OCI-LY7 (cell line): Measurements from ENCODE around the gene TMEM59L. TPM values are rescaled to one million over a fixed set of nuclear protein-coding genes. Genes with fewer than 3 reads are reported as not detected.

Experiments
- BruUV-seq: library from RNA; stranded (reverse); fragments of 400-500 nt; replicated peaks from 2 replicates; lab custom pipeline; 2021; lab: Mats Ljungman, UMichigan
- CTCF ChIA-PET: fragments of 300-600 bp; sonication (Branson Sonifier 250); formaldehyde crosslinking; loops from one replicate; lab custom pipeline; 2022; ENCODE audit warnings: antibody characterized with exemption; ENCODE audit not compliant: unreplicated experiment; lab: Charles Lee
- POLR2A ChIA-PET: fragments of 300-600 bp; sonication (Branson Sonifier 250); formaldehyde crosslinking; loops from one replicate; lab custom pipeline; 2022; ENCODE audit warnings: antibody characterized with exemption; lab: Charles Lee
- DNase-seq: peaks from one replicate; pipeline ENCODE4 v3.0.0-alpha.2; 2015; ENCODE audit warnings: low spot score
- H2AFZ ChIP-seq: fragments of 200-600 bp; sonication (generic), shearing (Covaris generic); 2 replicates; pipeline ENCODE4 v1.6.1; 2014; ENCODE audit warnings: mild to moderate bottlenecking, antibody characterized with exemption, low read length, moderate library complexity
- H3K27ac ChIP-seq: fragments of 200-600 bp; sonication (generic); 2 replicates; pipeline ENCODE4 v1.5.1; 2014; ENCODE audit warnings: mixed run types, low read depth, mild to moderate bottlenecking, moderate library complexity, low read length, inconsistent platforms; ENCODE audit not compliant: poor library complexity, severe bottlenecking
- H3K36me3 ChIP-seq: fragments of 200-600 bp; sonication (generic); 2 replicates; pipeline ENCODE4 v1.6.1; 2014; ENCODE audit warnings: mild to moderate bottlenecking, antibody characterized with exemption, low read length, moderate library complexity, mixed read lengths; ENCODE audit not compliant: insufficient read depth
- H3K4me1 ChIP-seq: fragments of 200-600 bp; sonication (generic); 2 replicates; pipeline ENCODE4 v1.5.1; 2014; ENCODE audit warnings: mild to moderate bottlenecking, low read length; ENCODE audit not compliant: insufficient read depth, poor library complexity, severe bottlenecking
- H3K4me2 ChIP-seq: fragments of 200-600 bp; sonication (generic); 2 replicates; pipeline ENCODE4 v1.6.1; 2014; ENCODE audit warnings: mild to moderate bottlenecking, low read length
- H3K4me3 ChIP-seq: fragments of 200-600 bp; sonication (generic); 2 replicates; pipeline ENCODE4 v1.5.1; 2014; ENCODE audit warnings: mild to moderate bottlenecking, low read depth, low read length; ENCODE audit not compliant: poor library complexity, severe bottlenecking
- H3K79me2 ChIP-seq: fragments of 200-600 bp; sonication (generic); 2 replicates; pipeline ENCODE4 v1.6.1; 2016; ENCODE audit warnings: low read depth, mild to moderate bottlenecking, low read length, moderate library complexity, mixed read lengths; ENCODE audit not compliant: insufficient read depth
- H3K9me2 ChIP-seq: fragments of 200-600 bp; sonication (generic); 2 replicates; pipeline ENCODE4 v1.6.1; 2016; ENCODE audit warnings: mild to moderate bottlenecking, low read length, mixed read lengths; ENCODE audit not compliant: insufficient read depth
- H3K9me3 ChIP-seq: fragments of 200-600 bp; sonication (generic); 2 replicates; pipeline ENCODE4 v1.6.1; 2014; ENCODE audit warnings: mild to moderate bottlenecking, mixed run types, low read length, mixed read lengths
- H4K20me1 ChIP-seq: fragments of 200-600 bp; sonication (generic); 2 replicates; pipeline ENCODE4 v1.6.1; 2014; ENCODE audit warnings: mild to moderate bottlenecking, antibody characterized with exemption, low read length, moderate library complexity, mixed read lengths; ENCODE audit not compliant: insufficient read depth
- CTCF ChIP-seq: fragments of 200-600 bp; sonication (generic); conservative IDR thresholded peaks from 2 replicates; pipeline ENCODE4 v1.5.1; 2014; ENCODE audit warnings: mild to moderate bottlenecking, antibody characterized with exemption, low read length, moderate library complexity, mixed read lengths
- EZH2phosphoT487 ChIP-seq: fragments of 200-600 bp; sonication (generic); IDR thresholded peaks from 2 replicates; pipeline ENCODE4 v1.6.1; 2018; ENCODE audit warnings: low read depth, borderline replicate concordance, mild to moderate bottlenecking, mixed run types, antibody characterized with exemption, low read length, moderate library complexity, mixed read lengths
- intact Hi-C: fragments of 100-400 bp; cut with micrococcal nuclease; formaldehyde crosslinking; loops from one replicate; pipeline ENCODE4 v1.10.0; 2022; ENCODE audit not compliant: unreplicated experiment
- total RNA-seq, 2 experiments: library from RNA; depleted of rRNA in 1 of 2; stranded (reverse); fragments of >200 nt in 1 of 2; shearing (Covaris generic) in 1 of 2; gene quantifications; 2 replicates each; pipeline ENCODE4 v1.2.3, GENCODE V29; 2014 to 2022

Gene TMEM59L
- total RNA-seq, 2 experiments from 2014 or later, result 0.84 to 1.0 TPM

GRCh38 chr19:18587962-18588610 lies 24.6 kb upstream of the TMEM59L start:
- H3K9me3 ChIP-seq, result no peaks in the 10 kb centered on the region
- ChIA-PET CTCF (interaction anchor here (0.5 to 1.1 kb wide), 3 partner anchors 66 to 164 kb away, joined by 4 to 12 read pairs (median 8); no protein-coding TSS in a partner anchor), POLR2A (interaction anchor here (0.5 to 4.9 kb wide), 5 partner anchors 16 to 122 kb away, joined by 3 to 23 read pairs (median 10); partner anchors contain the start of genes KXD1 and UBA52)
- peak overlapping the region; percentile 68 for H3K4me2 ChIP-seq
- H3K27ac ChIP-seq, result peak overlapping the region; percentile 70
- peaks cover 10% of the 10 kb centered on the region for H3K79me2 ChIP-seq
- H3K4me1 ChIP-seq, result peaks cover 44% of the 10 kb centered on the region
- peak overlapping the region; percentile 68 for H3K4me3 ChIP-seq
- intact Hi-C loops, result loop anchor here (2.0 to 5.0 kb wide), 5 partner anchors 45 to 244 kb away; partner anchors contain the start of genes FKBP8, KLHL26 and UPF1
- H2AFZ ChIP-seq, result peak overlapping the region; percentile 80; the same call in 1 of the 2 replicates
- TSS peak; percentile 86 for BruUV-seq
- peaks cover 17% of the 10 kb centered on the region; the same call in 1 of the 2 replicates for H3K36me3 ChIP-seq
- H3K9me2 ChIP-seq, result no peaks in the 10 kb centered on the region
- TF ChIP-seq CTCF, result no peak
- TF ChIP-seq EZH2phosphoT487, result no peak
- DNase-seq, result no peak
- no peaks in the 10 kb centered on the region for H4K20me1 ChIP-seq

- Histone ChIP-seq H2AFZ (peak within 1 kb of the TSS; percentile 80; the same call in 1 of the 2 replicates), H3K36me3 (peaks cover 17% of the 10 kb centered on the region; the same call in 1 of the 2 replicates), H3K4me1 (peaks cover 51% of the 10 kb centered on the region), H3K27ac (peak within 1 kb of the TSS; percentile 70), H3K4me2 (peak within 1 kb of the TSS; percentile 68), H4K20me1 (no peaks in the 10 kb centered on the region), H3K9me3 (no peaks in the 10 kb centered on the region), H3K79me2 (peaks cover 10% of the 10 kb centered on the region), H3K9me2 (no peaks in the 10 kb centered on the region), H3K4me3 (peak within 1 kb of the TSS; percentile 68)
- intact Hi-C loops, result loop anchor here (1.0 to 5.0 kb wide), 6 partner anchors 46 to 244 kb away; partner anchors contain the start of genes ELL, FKBP8, KLHL26 and UPF1
- DNase-seq, result peak; percentile 94
- ChIA-PET CTCF (interaction anchor here (0.6 to 1.1 kb wide), 4 partner anchors 51 to 201 kb away, joined by 3 to 12 read pairs (median 4); no protein-coding TSS in a partner anchor), POLR2A (interaction anchor here (1.0 to 4.9 kb wide), 6 partner anchors 17 to 94 kb away, joined by 3 to 23 read pairs (median 8); partner anchors contain the start of genes FKBP8, KXD1 and UBA52)
- no TSS peak for BruUV-seq
- TF ChIP-seq EZH2phosphoT487 (no peak), CTCF (peak; percentile 92)
These were observed 23.9 kb upstream of the TMEM59L start, which contains the start of gene REX1BD for GRCh38 chr19:18588611-18589379. REX1BD (plus strand) TSS chr19:18588798; CDS start chr19:18588802, 4 bp downstream.
